Measurements from ENCODE around the gene RFX6. TPM values are rescaled to one million over a fixed set of nuclear protein-coding genes. Genes with fewer than 3 reads are reported as not detected.

Gene RFX6
- total RNA-seq, 2 donors from 2014 or later = 0.66 to 1.6 TPM

DNA sequence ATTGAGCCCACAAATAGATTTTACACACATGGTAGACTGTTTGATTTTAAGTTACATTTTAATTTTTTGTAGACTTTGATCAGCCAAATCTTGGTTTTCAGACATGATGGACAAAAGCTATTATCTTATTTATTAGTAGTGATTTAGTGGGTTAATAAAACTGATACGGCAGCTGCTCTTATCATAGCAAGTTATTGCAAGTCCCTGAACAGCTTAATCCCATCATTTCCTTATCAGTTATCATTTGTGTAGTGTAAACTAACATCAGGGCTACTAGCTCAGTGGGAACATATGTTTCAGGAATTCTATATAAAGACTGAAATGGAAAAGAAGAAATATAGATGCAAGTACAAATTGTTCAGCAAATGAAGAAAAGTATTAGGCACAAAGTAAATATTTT is 10.9 kb downstream of the RFX6 start:
- Histone ChIP-seq H3K36me3 (replicated peaks in 1 of 2; ENCODE audit: insufficient read depth in 1 of 2, low read depth in 2 of 2) (no peaks in the 10 kb centered on the region), H3K9me3 (no peaks in the 10 kb centered on the region), H3K4me3 (no peak overlapping the region), H3K4me1 (no peaks in the 10 kb centered on the region), H3K27me3 (no peaks in the 10 kb centered on the region), H3K27ac (no peak overlapping the region)
- intact Hi-C loops (cut with DNase I) = no loop called here
- no peak for ATAC-seq
- no peak for DNase-seq
- 21 to 25% methylated on average over 1 of the region's 1 CpG for WGBS, 2 donors
- TF ChIP-seq, protein P1, sequence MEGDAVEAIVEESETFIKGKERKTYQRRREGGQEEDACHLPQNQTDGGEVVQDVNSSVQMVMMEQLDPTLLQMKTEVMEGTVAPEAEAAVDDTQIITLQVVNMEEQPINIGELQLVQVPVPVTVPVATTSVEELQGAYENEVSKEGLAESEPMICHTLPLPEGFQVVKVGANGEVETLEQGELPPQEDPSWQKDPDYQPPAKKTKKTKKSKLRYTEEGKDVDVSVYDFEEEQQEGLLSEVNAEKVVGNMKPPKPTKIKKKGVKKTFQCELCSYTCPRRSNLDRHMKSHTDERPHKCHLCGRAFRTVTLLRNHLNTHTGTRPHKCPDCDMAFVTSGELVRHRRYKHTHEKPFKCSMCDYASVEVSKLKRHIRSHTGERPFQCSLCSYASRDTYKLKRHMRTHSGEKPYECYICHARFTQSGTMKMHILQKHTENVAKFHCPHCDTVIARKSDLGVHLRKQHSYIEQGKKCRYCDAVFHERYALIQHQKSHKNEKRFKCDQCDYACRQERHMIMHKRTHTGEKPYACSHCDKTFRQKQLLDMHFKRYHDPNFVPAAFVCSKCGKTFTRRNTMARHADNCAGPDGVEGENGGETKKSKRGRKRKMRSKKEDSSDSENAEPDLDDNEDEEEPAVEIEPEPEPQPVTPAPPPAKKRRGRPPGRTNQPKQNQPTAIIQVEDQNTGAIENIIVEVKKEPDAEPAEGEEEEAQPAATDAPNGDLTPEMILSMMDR (IDR thresholded peaks at IDR 0.05) = no peak
- no peak for TF ChIP-seq POLR2A (IDR thresholded peaks at IDR 0.05)

DNA sequence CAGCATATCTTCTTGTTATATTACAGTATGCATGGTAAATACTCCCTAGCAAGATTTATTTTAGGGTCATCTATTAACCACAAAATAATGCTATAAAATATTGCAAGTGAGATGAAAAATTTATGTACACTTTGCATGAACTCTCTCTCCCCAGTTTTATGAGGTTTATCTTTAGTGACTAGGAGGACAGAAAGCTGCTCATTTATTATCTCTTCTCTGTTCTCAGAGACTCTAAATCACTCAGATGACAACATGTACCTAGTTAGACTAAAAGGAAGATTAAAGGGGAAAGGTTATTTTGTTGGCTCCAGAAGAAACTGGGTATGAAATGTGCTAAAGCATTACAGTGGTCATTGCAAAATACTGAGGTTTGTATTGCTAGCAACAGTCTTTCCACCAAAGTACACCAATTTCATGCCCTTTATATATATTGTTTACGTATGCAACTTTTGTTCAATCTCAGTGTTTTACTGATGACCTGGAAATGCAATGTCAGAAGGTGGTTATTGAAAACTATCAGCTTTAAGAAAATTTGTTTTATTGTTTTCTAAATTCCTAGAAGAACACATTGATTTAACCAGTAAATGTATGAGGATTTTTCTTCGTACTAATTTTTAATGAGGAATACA is 11.8 kb downstream of the RFX6 start:
- no peaks in the 10 kb centered on the region for H3K9me3 ChIP-seq
- H3K4me3 ChIP-seq = no peak overlapping the region
- ATAC-seq (no peak), DNase-seq (no peak)
- H3K36me3 ChIP-seq (replicated peaks in 1 of 2; ENCODE audit: insufficient read depth in 1 of 2, low read depth in 2 of 2) = no peaks in the 10 kb centered on the region
- H3K27ac ChIP-seq = no peak overlapping the region
- intact Hi-C loops (cut with DNase I) = no loop called here
- no peaks in the 10 kb centered on the region for H3K27me3 ChIP-seq
- H3K4me1 ChIP-seq = no peaks in the 10 kb centered on the region
- TF ChIP-seq POLR2A (IDR thresholded peaks at IDR 0.05) = no peak
- TF ChIP-seq, protein P1 (IDR thresholded peaks at IDR 0.05) = no peak
- WGBS, 2 donors = 76% methylated on average over 2 of the region's 2 CpGs

DNA sequence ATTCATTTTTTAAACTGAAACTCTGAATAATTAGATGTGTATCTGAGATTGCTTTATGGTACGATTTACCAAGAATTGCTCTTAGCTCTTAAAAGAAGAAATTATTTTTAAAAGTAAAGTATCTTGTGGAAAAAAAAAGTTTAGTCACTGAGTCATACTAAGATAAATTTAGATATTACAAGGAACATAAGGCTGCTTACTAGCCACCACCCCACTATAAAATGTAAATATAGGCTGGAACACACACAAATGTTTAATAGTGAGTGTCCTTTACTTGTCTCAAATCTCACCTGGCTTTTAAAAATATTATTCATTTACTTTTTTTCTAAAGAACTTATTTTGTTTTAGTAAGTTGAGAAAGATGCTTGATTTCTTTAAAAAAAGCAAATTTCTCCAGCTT is 17.6 kb downstream of the RFX6 start:
- Histone ChIP-seq H3K36me3 (replicated peaks in 1 of 2; ENCODE audit: insufficient read depth in 1 of 2, low read depth in 2 of 2) (no peaks in the 10 kb centered on the region), H3K4me3 (no peak overlapping the region), H3K27ac (no peak overlapping the region), H3K4me1 (no peaks in the 10 kb centered on the region), H3K27me3 (no peaks in the 10 kb centered on the region), H3K9me3 (no peaks in the 10 kb centered on the region)
- intact Hi-C loops (cut with DNase I) = no loop called here
- no peak for ATAC-seq
- 62 to 81% methylated on average over 1 of the region's 1 CpG for WGBS, 2 donors
- no peak for DNase-seq
- TF ChIP-seq, protein P1 (IDR thresholded peaks at IDR 0.05) = no peak
- TF ChIP-seq POLR2A (IDR thresholded peaks at IDR 0.05) = no peak

DNA sequence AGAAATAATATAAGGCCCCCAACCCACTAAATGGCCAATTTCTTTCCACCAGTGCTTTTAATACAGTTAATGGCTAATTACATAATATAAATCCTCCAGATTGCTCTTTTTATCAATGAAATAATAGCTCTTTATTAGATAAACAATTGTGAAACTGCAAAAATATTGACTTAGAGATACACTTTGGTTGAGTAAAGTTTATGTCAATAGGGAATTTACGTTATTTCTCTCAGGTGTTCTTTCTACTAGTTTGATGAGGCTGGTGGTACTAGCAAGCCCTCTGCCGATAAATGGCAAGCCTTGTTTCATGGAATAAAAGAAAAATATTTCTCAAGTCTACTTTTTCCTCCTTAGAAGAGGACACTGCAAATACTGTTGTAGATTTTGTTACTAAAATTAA is 18.9 kb downstream of the RFX6 start:
- Histone ChIP-seq H3K27ac (no peak overlapping the region), H3K4me3 (no peak overlapping the region), H3K9me3 (no peaks in the 10 kb centered on the region), H3K4me1 (no peaks in the 10 kb centered on the region), H3K36me3 (replicated peaks in 1 of 2; ENCODE audit: insufficient read depth in 1 of 2, low read depth in 2 of 2) (no peaks in the 10 kb centered on the region), H3K27me3 (no peaks in the 10 kb centered on the region)
- no peak for TF ChIP-seq POLR2A (IDR thresholded peaks at IDR 0.05)
- TF ChIP-seq, protein P1 (IDR thresholded peaks at IDR 0.05) = no peak
- 15 to 26% methylated on average over 2 of the region's 2 CpGs for WGBS, 2 donors
- no peak for ATAC-seq
- no peak for DNase-seq
- intact Hi-C loops (cut with DNase I) = no loop called here

DNA sequence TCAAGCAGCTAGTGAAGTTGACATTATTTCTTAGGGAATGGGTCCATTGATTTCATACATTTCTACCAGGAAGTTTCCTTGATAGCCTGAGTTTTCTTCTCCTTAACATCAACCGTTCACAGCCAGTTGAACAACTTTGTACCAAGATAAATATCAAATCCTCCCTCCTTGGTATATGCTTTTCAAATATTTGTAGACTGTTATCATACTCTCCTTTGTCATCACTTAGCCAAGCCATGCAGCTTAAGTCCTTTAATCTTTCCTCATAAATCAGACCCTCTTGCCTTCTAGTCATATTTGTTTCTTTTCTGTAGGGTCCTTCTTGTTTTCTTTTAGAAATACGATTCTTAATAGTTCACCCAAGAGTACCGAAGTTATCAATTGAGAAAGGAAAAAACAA is 25.6 kb downstream of the RFX6 start:
- Histone ChIP-seq H3K27me3 (no peaks in the 10 kb centered on the region), H3K27ac (no peak overlapping the region), H3K4me1 (no peaks in the 10 kb centered on the region), H3K9me3 (no peaks in the 10 kb centered on the region), H3K4me3 (no peak overlapping the region), H3K36me3 (replicated peaks in 1 of 2; ENCODE audit: insufficient read depth in 1 of 2, low read depth in 2 of 2) (no peaks in the 10 kb centered on the region)
- intact Hi-C loops (cut with DNase I) = no loop called here
- no peak for ATAC-seq
- 19 to 23% methylated on average over 3 of the region's 3 CpGs for WGBS, 2 donors
- no peak for TF ChIP-seq POLR2A (IDR thresholded peaks at IDR 0.05)
- TF ChIP-seq, protein P1 (IDR thresholded peaks at IDR 0.05) = no peak
- DNase-seq = no peak

Data from body of pancreas (tissue), 4 donors.